Calu3 (cell line): Measurements from ENCODE around the gene ELMO1. TPM values are rescaled to one million over a fixed set of nuclear protein-coding genes. Genes with fewer than 3 reads are reported as not detected.

Source experiments
- BruUV-seq: library from RNA; stranded (reverse); fragments of 400-500 nt; replicated peaks from 2 replicates; lab custom pipeline; 2021; lab: Mats Ljungman, UMichigan
- CTCF ChIA-PET: fragments of 300-600 bp; sonication (Branson Sonifier 250); formaldehyde crosslinking; loops from one replicate; lab custom pipeline; 2022; ENCODE audit warnings: antibody characterized with exemption; lab: Charles Lee
- DNase-seq: peaks from one replicate; pipeline ENCODE4 v3.0.0; 2022
- H3K27ac Mint-ChIP-seq: one replicate; pipeline ENCODE4 v1.8.0; 2022; ENCODE audit warnings: mixed read lengths; ENCODE audit not compliant: unreplicated experiment
- H3K27me3 Mint-ChIP-seq: one replicate; pipeline ENCODE4 v1.8.0; 2022; ENCODE audit warnings: mixed read lengths; ENCODE audit not compliant: unreplicated experiment
- H3K36me3 Mint-ChIP-seq: one replicate; pipeline ENCODE4 v1.8.0; 2022; ENCODE audit warnings: mild to moderate bottlenecking, moderate library complexity, mixed read lengths; ENCODE audit not compliant: insufficient read depth, unreplicated experiment
- H3K4me1 Mint-ChIP-seq: one replicate; pipeline ENCODE4 v1.8.0; 2022; ENCODE audit warnings: mild to moderate bottlenecking, low read depth, mixed read lengths; ENCODE audit not compliant: unreplicated experiment
- H3K4me3 Mint-ChIP-seq: one replicate; pipeline ENCODE4 v1.8.0; 2022; ENCODE audit warnings: mild to moderate bottlenecking, low read depth, moderate library complexity, mixed read lengths; ENCODE audit not compliant: unreplicated experiment
- H3K9me3 Mint-ChIP-seq: one replicate; pipeline ENCODE4 v1.8.0; 2022; ENCODE audit warnings: low read depth, mixed read lengths; ENCODE audit not compliant: unreplicated experiment
- intact Hi-C: fragments of 100-400 bp; cut with micrococcal nuclease; formaldehyde crosslinking; loops from one replicate; pipeline ENCODE4 v1.10.0; 2022; ENCODE audit not compliant: unreplicated experiment
- total RNA-seq: library from RNA; stranded (reverse); gene quantifications from 2 replicates; pipeline ENCODE4 v1.2.3, GENCODE V29; 2022
- TF ChIP-seq, protein P1 (sequence below): fragments of 200-600 bp; IDR thresholded peaks from one replicate; pipeline ENCODE4 v1.8.0; 2022; ENCODE audit warnings: antibody characterized with exemption; ENCODE audit not compliant: unreplicated experiment

The ELMO1 gene
- total RNA-seq, 1 experiment from 2014 or later = not detected

DNA sequence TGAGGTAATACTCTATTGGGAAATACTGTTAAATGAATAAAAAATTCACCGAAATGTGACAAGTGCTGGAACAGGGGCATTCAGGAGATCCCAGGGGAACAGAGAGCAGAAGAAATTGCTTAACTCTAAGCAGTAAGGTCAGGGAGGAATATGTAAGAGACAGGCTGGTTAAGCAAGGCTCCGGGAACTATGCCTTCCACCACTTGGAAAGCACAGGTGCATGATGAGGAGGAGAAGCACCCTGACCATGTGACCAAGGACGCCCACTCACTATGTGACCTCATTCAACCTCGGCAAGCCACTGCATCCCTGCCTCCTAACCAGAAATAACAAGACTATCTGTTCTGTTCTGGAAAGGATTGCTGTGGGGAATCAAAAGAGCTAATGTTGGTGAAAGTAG, 218.4 kb downstream of the ELMO1 start:
- intact Hi-C loops = no loop called here
- no peak overlapping the region for H3K27ac Mint-ChIP-seq

DNA sequence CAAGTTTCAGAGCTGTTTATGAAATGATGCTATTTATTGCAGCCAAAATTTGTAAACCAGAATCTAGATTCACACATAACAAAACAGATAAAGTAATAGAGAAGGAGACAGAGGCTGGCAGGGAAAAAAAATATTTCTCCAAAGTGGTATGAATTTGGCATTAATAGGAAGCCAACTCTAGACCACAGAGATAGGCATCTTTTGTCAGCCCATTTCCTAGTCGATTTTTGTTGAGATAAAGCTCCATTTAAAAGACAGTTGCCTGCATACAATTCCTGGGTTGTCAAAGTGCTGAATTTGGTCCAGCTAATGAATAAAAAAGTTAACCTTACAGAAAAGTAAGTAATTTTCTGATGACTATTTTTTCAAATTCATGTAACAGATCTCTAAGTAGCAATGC, 219.3 kb downstream of the ELMO1 start:
- no peaks in the 10 kb centered on the region for H3K36me3 Mint-ChIP-seq
- no TSS peak for BruUV-seq
- H3K4me3 Mint-ChIP-seq = no peak overlapping the region
- DNase-seq = no peak
- H3K9me3 Mint-ChIP-seq = no peaks in the 10 kb centered on the region
- peaks cover 81% of the 10 kb centered on the region for H3K27me3 Mint-ChIP-seq
- H3K4me1 Mint-ChIP-seq = no peaks in the 10 kb centered on the region
- CTCF ChIA-PET = no interaction called here
- H3K27ac Mint-ChIP-seq = no peak overlapping the region
- intact Hi-C loops = no loop called here
- TF ChIP-seq, protein P1, sequence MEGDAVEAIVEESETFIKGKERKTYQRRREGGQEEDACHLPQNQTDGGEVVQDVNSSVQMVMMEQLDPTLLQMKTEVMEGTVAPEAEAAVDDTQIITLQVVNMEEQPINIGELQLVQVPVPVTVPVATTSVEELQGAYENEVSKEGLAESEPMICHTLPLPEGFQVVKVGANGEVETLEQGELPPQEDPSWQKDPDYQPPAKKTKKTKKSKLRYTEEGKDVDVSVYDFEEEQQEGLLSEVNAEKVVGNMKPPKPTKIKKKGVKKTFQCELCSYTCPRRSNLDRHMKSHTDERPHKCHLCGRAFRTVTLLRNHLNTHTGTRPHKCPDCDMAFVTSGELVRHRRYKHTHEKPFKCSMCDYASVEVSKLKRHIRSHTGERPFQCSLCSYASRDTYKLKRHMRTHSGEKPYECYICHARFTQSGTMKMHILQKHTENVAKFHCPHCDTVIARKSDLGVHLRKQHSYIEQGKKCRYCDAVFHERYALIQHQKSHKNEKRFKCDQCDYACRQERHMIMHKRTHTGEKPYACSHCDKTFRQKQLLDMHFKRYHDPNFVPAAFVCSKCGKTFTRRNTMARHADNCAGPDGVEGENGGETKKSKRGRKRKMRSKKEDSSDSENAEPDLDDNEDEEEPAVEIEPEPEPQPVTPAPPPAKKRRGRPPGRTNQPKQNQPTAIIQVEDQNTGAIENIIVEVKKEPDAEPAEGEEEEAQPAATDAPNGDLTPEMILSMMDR = no peak

More for the DNA sequence above, 218.4 kb downstream of the ELMO1 start:
- TF ChIP-seq, protein P1 = no peak
- CTCF ChIA-PET = no interaction called here
- no peaks in the 10 kb centered on the region for H3K36me3 Mint-ChIP-seq
- no peak for DNase-seq
- H3K9me3 Mint-ChIP-seq = no peaks in the 10 kb centered on the region
- H3K4me1 Mint-ChIP-seq = no peaks in the 10 kb centered on the region
- no peak overlapping the region for H3K4me3 Mint-ChIP-seq
- H3K27me3 Mint-ChIP-seq = peaks cover 81% of the 10 kb centered on the region
- BruUV-seq = no TSS peak

DNA sequence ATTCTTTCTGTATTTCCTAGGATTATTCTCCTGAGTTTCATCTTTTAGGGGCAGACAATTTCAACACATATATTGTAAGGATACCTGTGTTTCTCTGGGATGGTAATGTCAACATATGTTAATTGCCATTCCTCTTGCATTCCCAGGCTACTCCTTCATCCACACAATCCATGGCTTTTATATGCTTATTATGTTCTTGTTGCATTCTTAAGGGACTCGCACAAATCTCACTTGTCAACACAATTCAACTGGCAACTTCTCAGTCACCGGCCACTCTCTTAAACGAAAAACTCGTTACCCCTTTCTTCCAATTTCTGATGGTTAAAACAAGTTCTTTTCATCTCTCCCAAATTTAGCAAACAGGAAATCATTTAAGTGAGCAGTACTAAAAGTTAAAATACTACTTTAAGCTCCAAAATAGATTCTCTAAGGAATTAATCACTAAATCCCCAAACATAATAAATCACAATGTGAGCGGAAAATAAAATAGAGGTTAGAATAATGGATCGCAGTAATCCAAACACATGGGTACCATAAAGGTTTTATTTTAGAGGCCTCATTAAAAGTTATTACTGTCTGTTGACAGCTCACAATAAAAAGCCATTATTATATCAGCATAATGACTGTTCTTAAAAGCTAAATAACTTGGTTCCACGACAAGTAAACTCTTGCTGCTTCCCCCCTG, 223.2 kb downstream of the ELMO1 start:
- no peak for DNase-seq
- Mint-ChIP-seq H3K27ac (no peak overlapping the region), H3K27me3 (peaks cover 85% of the 10 kb centered on the region), H3K9me3 (no peaks in the 10 kb centered on the region), H3K4me1 (no peaks in the 10 kb centered on the region), H3K36me3 (no peaks in the 10 kb centered on the region), H3K4me3 (no peak overlapping the region)
- CTCF ChIA-PET = no interaction called here
- TF ChIP-seq, protein P1 = no peak
- intact Hi-C loops = no loop called here
- no TSS peak for BruUV-seq

DNA sequence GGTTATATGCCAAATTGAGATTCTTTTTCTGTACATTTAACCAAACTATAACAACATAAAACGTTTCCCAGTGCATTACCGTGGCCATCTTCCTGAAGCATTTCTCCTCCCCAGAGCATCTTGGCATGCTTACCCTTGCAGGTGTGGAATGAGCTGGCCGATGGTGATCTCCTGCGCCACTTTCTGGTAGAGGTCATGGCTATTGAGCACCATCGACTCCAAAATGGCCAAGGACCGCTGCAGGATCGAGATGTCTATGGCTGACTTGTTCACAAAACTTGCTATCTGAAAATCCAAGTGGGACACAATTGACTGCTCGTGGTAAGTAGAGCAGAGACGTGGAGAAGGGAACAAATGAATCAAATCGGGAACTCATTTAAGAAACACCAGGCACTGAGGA, 223.9 kb downstream of the ELMO1 start:
- DNase-seq = no peak
- no peaks in the 10 kb centered on the region for H3K9me3 Mint-ChIP-seq
- H3K36me3 Mint-ChIP-seq = no peaks in the 10 kb centered on the region
- no TSS peak for BruUV-seq
- H3K27me3 Mint-ChIP-seq = peaks cover 79% of the 10 kb centered on the region
- CTCF ChIA-PET = interaction anchor here (1.6 kb wide), 1 partner anchor 10 kb away, joined by 4 read pairs; no protein-coding TSS in a partner anchor
- intact Hi-C loops = no loop called here
- no peak overlapping the region for H3K27ac Mint-ChIP-seq
- H3K4me1 Mint-ChIP-seq = no peaks in the 10 kb centered on the region
- no peak overlapping the region for H3K4me3 Mint-ChIP-seq
- TF ChIP-seq, protein P1 = no peak
